GM19397 (cell line): ENCODE results near the gene C4BPA.

ENCODE experiments used
- ATAC-seq: cut with Tn5 transposase; IDR thresholded peaks from one replicate; pipeline ENCODE4 v1.9.1; 2021; ENCODE audit warnings: mild to moderate bottlenecking, moderate library complexity; ENCODE audit not compliant: unreplicated experiment

C4BPA gene

GRCh38 chr1:207103892-207104373, at the start of gene C4BPA:
Gene C4BPA, plus strand, starts transcription at chr1:207104233. Its CDS starts 8,793 bp downstream, at chr1:207113026.
- no peak for ATAC-seq

- ATAC-seq = no peak
These were observed 49.5 kb upstream of the C4BPA start for GRCh38 chr1:207054491-207054890.

DNA sequence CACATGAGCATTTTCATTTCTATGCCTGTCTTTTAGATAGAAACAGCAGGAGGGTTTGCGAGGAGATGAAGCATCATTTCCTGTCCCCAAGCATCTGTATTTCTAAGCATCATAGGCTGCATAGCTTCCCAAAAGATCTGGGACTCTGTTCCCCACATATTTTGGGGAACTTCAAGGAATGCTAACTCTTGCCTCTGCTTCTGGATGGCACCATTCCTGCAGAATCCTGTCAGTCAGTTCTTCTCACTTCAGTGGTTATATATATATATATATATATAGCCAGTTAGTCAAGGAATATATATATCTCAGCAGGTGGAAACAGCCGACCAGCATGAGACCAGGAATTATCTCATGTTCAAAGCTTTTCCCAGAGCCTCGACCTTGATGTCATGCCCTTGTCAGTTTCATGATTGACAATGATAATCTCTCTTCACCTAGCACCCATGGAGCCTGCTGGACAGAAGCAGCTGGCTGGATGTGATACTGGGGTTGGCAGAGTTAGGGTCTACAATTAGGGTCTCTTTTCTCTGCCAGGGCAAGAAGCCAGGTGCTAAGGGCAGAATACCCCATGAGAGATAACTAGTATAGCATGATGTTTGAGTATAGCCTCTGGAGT, 48.5 kb upstream of the C4BPA start:
- ATAC-seq = no peak

GRCh38 chr1:207056673-207057072, 47.4 kb upstream of the C4BPA start:
- no peak for ATAC-seq

GRCh38 chr1:207058252-207058651, 45.8 kb upstream of the C4BPA start:
- ATAC-seq = no peak

GRCh38 chr1:207058878-207059867, 44.9 kb upstream of the C4BPA start:
- ATAC-seq = no peak

GRCh38 chr1:207059881-207060280, 44.2 kb upstream of the C4BPA start:
- no peak for ATAC-seq

DNA sequence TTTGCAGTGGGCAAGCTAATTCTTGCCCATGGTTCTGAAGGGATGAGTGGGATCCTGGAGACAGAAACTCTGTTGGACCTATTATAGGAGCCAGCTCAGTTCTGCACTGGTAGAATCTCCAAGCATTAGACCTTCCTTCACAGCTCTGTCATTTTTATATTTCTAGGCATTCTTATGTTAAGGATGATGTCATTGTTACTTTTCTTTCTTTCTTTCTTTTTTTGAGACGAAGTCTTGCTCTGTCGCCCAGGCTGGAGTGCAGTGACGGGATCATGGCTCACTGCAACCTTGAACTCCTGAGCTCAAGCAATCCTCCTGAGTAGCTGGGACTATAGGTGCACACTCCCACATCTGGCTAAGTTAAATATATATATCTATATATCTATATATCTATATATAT, 43.4 kb upstream of the C4BPA start:
- ATAC-seq = no peak

DNA sequence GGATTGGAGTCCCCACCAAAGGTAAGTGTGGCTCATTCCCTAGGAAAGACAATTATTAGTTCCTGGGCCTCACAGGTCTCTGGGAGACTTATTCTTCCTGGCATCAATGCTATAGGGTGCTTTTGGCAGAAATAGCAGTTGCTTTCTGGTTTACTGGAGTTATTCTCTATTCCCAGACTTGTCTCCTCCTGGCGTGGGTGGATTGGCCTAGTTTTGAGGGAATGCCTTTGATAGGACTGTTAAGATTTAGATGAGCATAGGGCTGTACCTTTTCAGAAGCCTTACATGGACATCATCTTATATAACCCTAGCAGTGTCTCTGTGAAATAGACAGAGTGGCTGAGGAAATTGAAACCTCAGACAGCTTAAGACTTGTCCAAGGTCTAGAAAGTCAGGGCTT, 42.0 kb upstream of the C4BPA start:
- ATAC-seq = no peak

DNA sequence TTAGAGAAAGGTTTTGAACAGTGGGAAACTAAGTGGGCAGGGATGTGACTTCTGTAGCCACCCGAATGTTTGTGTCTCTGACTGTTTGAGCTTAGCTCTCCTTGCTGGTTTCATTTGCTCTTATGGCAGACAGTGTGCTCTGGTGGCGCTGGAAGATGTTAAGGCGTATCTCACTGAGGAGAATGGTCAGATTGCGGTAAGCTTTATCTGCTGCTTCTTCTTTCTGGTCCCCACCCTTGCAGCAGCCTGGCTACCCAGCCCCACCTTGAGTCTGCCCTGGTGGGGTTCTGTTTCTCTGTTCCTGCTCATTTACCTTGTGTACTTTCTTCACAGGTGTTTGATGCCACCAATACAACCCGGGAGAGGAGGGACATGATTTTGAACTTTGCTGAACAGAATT, 41.0 kb upstream of the C4BPA start:
- ATAC-seq = no peak

DNA sequence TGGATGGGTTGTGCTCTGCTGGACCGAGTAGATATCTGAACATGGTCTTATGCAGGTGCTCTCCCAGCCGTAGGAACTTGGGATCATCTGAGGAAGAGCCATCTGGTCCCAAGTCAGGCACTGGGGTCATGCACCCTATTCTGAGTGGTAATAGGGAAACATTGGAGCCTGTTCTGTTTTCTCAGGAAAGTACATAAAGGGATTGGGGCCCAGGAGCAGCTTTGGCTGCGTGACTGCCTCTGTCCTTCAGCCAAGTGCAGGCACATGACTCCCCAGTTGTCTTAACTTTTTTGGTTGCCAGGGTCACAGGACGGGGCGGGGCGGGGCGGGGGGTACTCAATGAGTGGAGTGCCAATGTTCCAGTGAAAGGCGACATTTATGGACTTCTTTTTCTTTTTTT, 39.5 kb upstream of the C4BPA start:
- no peak for ATAC-seq

- ATAC-seq = no peak
These were observed 36.8 kb upstream of the C4BPA start for GRCh38 chr1:207067185-207067584.

GRCh38 chr1:207067665-207068064, 36.4 kb upstream of the C4BPA start:
- no peak for ATAC-seq

DNA sequence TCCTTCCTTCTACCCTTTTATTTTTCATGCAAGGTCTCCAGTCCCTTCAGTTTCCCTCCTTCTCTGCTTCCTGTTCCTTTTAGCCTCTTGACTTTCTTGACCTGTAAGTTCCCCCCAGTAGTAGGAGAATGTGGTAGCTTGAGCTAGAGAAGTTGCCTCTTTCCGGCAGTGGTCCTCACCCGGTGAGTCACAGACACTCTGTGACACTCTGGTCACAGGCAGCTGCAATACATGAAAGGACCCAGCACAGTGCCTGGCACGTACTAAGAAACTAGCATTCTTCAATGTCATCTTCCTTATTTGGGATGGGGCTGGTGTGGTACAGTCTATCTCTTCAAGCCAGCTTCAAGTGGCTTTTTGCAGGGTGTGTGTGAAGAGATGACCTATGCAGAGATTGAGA, 35.0 kb upstream of the C4BPA start:
- ATAC-seq = no peak

- ATAC-seq = no peak
These were observed 34.1 kb upstream of the C4BPA start for GRCh38 chr1:207069858-207070506.

- ATAC-seq = no peak
These were observed 33.2 kb upstream of the C4BPA start for GRCh38 chr1:207070811-207071210.

- ATAC-seq = no peak
These were observed 32.6 kb upstream of the C4BPA start for GRCh38 chr1:207071426-207071825.

DNA sequence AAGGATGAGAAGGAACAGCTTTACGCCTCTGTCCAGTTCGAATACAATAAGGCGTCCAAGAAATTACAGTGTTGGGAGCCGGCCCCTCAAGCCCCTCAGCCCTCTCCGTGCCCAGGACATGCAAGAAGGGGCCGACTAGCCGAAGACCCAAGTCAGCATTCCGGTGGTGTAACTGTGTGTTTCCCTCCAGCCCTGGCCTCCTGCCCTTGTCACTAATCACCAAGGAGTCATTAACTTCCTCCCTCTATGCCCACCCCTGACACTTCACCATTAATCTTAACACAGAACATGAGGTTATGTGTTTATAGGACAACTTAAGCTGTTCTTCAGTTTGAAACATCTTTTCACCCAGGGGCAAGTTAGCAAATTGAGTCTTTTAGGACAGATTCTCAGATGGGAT, 31.8 kb upstream of the C4BPA start:
- ATAC-seq = no peak

GRCh38 chr1:207073906-207074820, 29.9 kb upstream of the C4BPA start:
- no peak for ATAC-seq

GRCh38 chr1:207076181-207076955, 27.7 kb upstream of the C4BPA start:
- no peak for ATAC-seq
